NT2/D1 (cell line): ENCODE measurements around the gene COTL1.

Experiments used
- YY1 ChIP-seq: IDR thresholded peaks from 2 replicates; pipeline ENCODE4 v1.6.1; 2011; ENCODE audit not compliant: insufficient read length, insufficient read depth
- ZNF274 ChIP-seq: IDR thresholded peaks from 2 replicates; pipeline ENCODE4 v1.6.1; 2011; ENCODE audit warnings: mild to moderate bottlenecking, low read depth, low read length

- TF ChIP-seq YY1 (no peak), ZNF274 (no peak)
Measured at GRCh38 chr16:84654238-84654637, 36.4 kb upstream of the COTL1 start.
